ENCODE results near the gene GPR31.

The GPR31 gene

GRCh38 chr6:167154895-167155294, 2.9 kb downstream of the GPR31 start:
- Mint-ChIP-seq H3K27me3 (no peaks in the 10 kb centered on the region), H3K27ac (no peak overlapping the region), H3K9me3 (peaks cover 0 to 2% of the 10 kb centered on the region in 2 donors), H3K4me3 (no peak overlapping the region), H3K4me1 (peaks cover 22 to 48% of the 10 kb centered on the region in 2 donors), H3K36me3 (no peaks in the 10 kb centered on the region)
- ATAC-seq (replicated peaks) = no peak
- DNase-seq = no peak

- peaks cover 22 to 48% of the 10 kb centered on the region in 2 donors for H3K4me1 Mint-ChIP-seq
- ATAC-seq (replicated peaks) = no peak
- no peak overlapping the region for H3K4me3 Mint-ChIP-seq
- H3K36me3 Mint-ChIP-seq = peaks cover 0 to 4% of the 10 kb centered on the region in 2 donors
- H3K27me3 Mint-ChIP-seq = no peaks in the 10 kb centered on the region
- peaks cover 0 to 2% of the 10 kb centered on the region in 2 donors for H3K9me3 Mint-ChIP-seq
- H3K27ac Mint-ChIP-seq = no peak overlapping the region
- no peak for DNase-seq
Observed at GRCh38 chr6:167154291-167154690, 3.5 kb downstream of the GPR31 start.

- Mint-ChIP-seq H3K27ac (peak overlapping the region; percentile 62), H3K4me1 (peaks cover 22 to 48% of the 10 kb centered on the region in 2 donors), H3K36me3 (peaks cover 0 to 4% of the 10 kb centered on the region in 2 donors), H3K9me3 (no peaks in the 10 kb centered on the region), H3K4me3 (peak overlapping the region; percentile 41 to 72), H3K27me3 (no peaks in the 10 kb centered on the region)
- peak; percentile 60 to 67 for ATAC-seq (replicated peaks)
- DNase-seq = peak; percentile 36
Observed at GRCh38 chr6:167153521-167153959, 4.2 kb downstream of the GPR31 start.

GRCh38 chr6:167152862-167153261, 4.9 kb downstream of the GPR31 start:
- Mint-ChIP-seq H3K9me3 (no peaks in the 10 kb centered on the region), H3K27ac (peak overlapping the region; percentile 57), H3K4me3 (peak overlapping the region; percentile 41 to 72), H3K36me3 (peaks cover 0 to 4% of the 10 kb centered on the region in 2 donors), H3K4me1 (peaks cover 20 to 45% of the 10 kb centered on the region in 2 donors), H3K27me3 (no peaks in the 10 kb centered on the region)
- ATAC-seq (replicated peaks) (peak in 1 of 2 donors; percentile 24), DNase-seq (no peak)

GRCh38 chr6:167151648-167152047, 6.1 kb downstream of the GPR31 start:
- ATAC-seq (replicated peaks) (peak in 1 of 2 donors; percentile 23), DNase-seq (no peak)
- H3K27ac Mint-ChIP-seq = peak overlapping the region; percentile 32
- H3K4me3 Mint-ChIP-seq = no peak overlapping the region
- H3K9me3 Mint-ChIP-seq = no peaks in the 10 kb centered on the region
- peaks cover 0 to 4% of the 10 kb centered on the region in 2 donors for H3K36me3 Mint-ChIP-seq
- peaks cover 16 to 35% of the 10 kb centered on the region in 2 donors for H3K4me1 Mint-ChIP-seq
- H3K27me3 Mint-ChIP-seq = no peaks in the 10 kb centered on the region

GRCh38 chr6:167150941-167151549, 6.7 kb downstream of the GPR31 start:
- Mint-ChIP-seq H3K27ac (peak overlapping the region; percentile 1), H3K4me3 (peak overlapping the region; percentile 0 to 3)

GRCh38 chr6:167148997-167149396, 8.8 kb downstream of the GPR31 start:
- Mint-ChIP-seq H3K27me3 (no peaks in the 10 kb centered on the region), H3K4me3 (no peak overlapping the region), H3K36me3 (peaks cover 0 to 4% of the 10 kb centered on the region in 2 donors), H3K27ac (no peak overlapping the region), H3K4me1 (peaks cover 18 to 37% of the 10 kb centered on the region in 2 donors), H3K9me3 (no peaks in the 10 kb centered on the region)
- DNase-seq = no peak
- no peak for ATAC-seq (replicated peaks)

More at GRCh38 chr6:167150941-167151549, 6.7 kb downstream of the GPR31 start:
- H3K27me3 Mint-ChIP-seq = no peaks in the 10 kb centered on the region
- ATAC-seq (replicated peaks) (peak; percentile 86 to 89), DNase-seq (no peak)
- peaks cover 0 to 4% of the 10 kb centered on the region in 2 donors for H3K36me3 Mint-ChIP-seq
- no peaks in the 10 kb centered on the region for H3K9me3 Mint-ChIP-seq
- peaks cover 17 to 35% of the 10 kb centered on the region in 2 donors for H3K4me1 Mint-ChIP-seq

- peaks cover 14 to 27% of the 10 kb centered on the region in 2 donors for H3K4me1 Mint-ChIP-seq
- peaks cover 0 to 4% of the 10 kb centered on the region in 2 donors for H3K36me3 Mint-ChIP-seq
- DNase-seq = no peak
- no peaks in the 10 kb centered on the region for H3K9me3 Mint-ChIP-seq
- no peak overlapping the region for H3K4me3 Mint-ChIP-seq
- no peak for ATAC-seq (replicated peaks)
- H3K27me3 Mint-ChIP-seq = no peaks in the 10 kb centered on the region
- H3K27ac Mint-ChIP-seq = no peak overlapping the region
Observed at GRCh38 chr6:167148021-167148420, 9.8 kb downstream of the GPR31 start.

GRCh38 chr6:167146977-167147376, 10.8 kb downstream of the GPR31 start:
- H3K9me3 Mint-ChIP-seq = no peaks in the 10 kb centered on the region
- peaks cover 0 to 4% of the 10 kb centered on the region in 2 donors for H3K36me3 Mint-ChIP-seq
- peak overlapping the region; percentile 73 to 79 for H3K4me3 Mint-ChIP-seq
- ATAC-seq (replicated peaks) (no peak), DNase-seq (no peak)
- no peaks in the 10 kb centered on the region for H3K27me3 Mint-ChIP-seq
- H3K27ac Mint-ChIP-seq = no peak overlapping the region
- peaks cover 12 to 23% of the 10 kb centered on the region in 2 donors for H3K4me1 Mint-ChIP-seq

- peaks cover 13 to 23% of the 10 kb centered on the region in 2 donors for H3K4me1 Mint-ChIP-seq
- ATAC-seq (replicated peaks) = no peak
- no peak for DNase-seq
- peaks cover 0 to 4% of the 10 kb centered on the region in 2 donors for H3K36me3 Mint-ChIP-seq
- no peaks in the 10 kb centered on the region for H3K9me3 Mint-ChIP-seq
- peak overlapping the region; percentile 51 for H3K27ac Mint-ChIP-seq
- peak overlapping the region; percentile 73 to 79 for H3K4me3 Mint-ChIP-seq
- no peaks in the 10 kb centered on the region for H3K27me3 Mint-ChIP-seq
Observed at GRCh38 chr6:167146135-167146534, 11.6 kb downstream of the GPR31 start.

- peaks cover 0 to 4% of the 10 kb centered on the region in 2 donors for H3K36me3 Mint-ChIP-seq
- no peak overlapping the region for H3K4me3 Mint-ChIP-seq
- no peak overlapping the region for H3K27ac Mint-ChIP-seq
- no peaks in the 10 kb centered on the region for H3K9me3 Mint-ChIP-seq
- H3K4me1 Mint-ChIP-seq = peaks cover 18 to 26% of the 10 kb centered on the region in 2 donors
- no peaks in the 10 kb centered on the region for H3K27me3 Mint-ChIP-seq
- ATAC-seq (replicated peaks) (no peak), DNase-seq (no peak)
Observed at GRCh38 chr6:167145461-167145860, 12.3 kb downstream of the GPR31 start.

GRCh38 chr6:167143041-167143440, 14.7 kb downstream of the GPR31 start:
- no peak overlapping the region for H3K4me3 Mint-ChIP-seq
- no peaks in the 10 kb centered on the region for H3K27me3 Mint-ChIP-seq
- ATAC-seq (replicated peaks) (no peak), DNase-seq (no peak)
- H3K27ac Mint-ChIP-seq = peak overlapping the region; percentile 76
- no peaks in the 10 kb centered on the region for H3K36me3 Mint-ChIP-seq
- H3K4me1 Mint-ChIP-seq = peaks cover 20 to 41% of the 10 kb centered on the region in 2 donors
- H3K9me3 Mint-ChIP-seq = no peaks in the 10 kb centered on the region

GRCh38 chr6:167142433-167142761, 15.4 kb downstream of the GPR31 start:
- peaks cover 0 to 6% of the 10 kb centered on the region in 2 donors for H3K36me3 Mint-ChIP-seq

GRCh38 chr6:167141667-167142432, 15.9 kb downstream of the GPR31 start:
- Mint-ChIP-seq H3K4me1 (peaks cover 30 to 53% of the 10 kb centered on the region in 2 donors), H3K27ac (peak overlapping the region; percentile 76), H3K9me3 (no peaks in the 10 kb centered on the region), H3K27me3 (no peaks in the 10 kb centered on the region), H3K4me3 (peak overlapping the region in 1 of 2 donors; percentile 32), H3K36me3 (peaks cover 0 to 7% of the 10 kb centered on the region in 2 donors)
- DNase-seq = peak; percentile 43
- peak; percentile 73 to 83 for ATAC-seq (replicated peaks)

More at GRCh38 chr6:167142433-167142761, 15.4 kb downstream of the GPR31 start:
- no peak overlapping the region for H3K4me3 Mint-ChIP-seq
- ATAC-seq (replicated peaks) (no peak), DNase-seq (no peak)
- no peaks in the 10 kb centered on the region for H3K27me3 Mint-ChIP-seq
- H3K4me1 Mint-ChIP-seq = peaks cover 25 to 48% of the 10 kb centered on the region in 2 donors
- no peak overlapping the region for H3K27ac Mint-ChIP-seq
- no peaks in the 10 kb centered on the region for H3K9me3 Mint-ChIP-seq

All from stimulated activated naive B cell treated with anti-CD40 and anti-IgM and Interleukin-4, amounts not matched to agents 10 μg/mL and 1 μg/mL and 100 μg/mL, for 72 hours (primary cell).